ENCODE results near the gene ETFBKMT. TPM values are rescaled to one million over a fixed set of nuclear protein-coding genes. Genes with fewer than 3 reads are reported as not detected.

The ETFBKMT gene, protein sequence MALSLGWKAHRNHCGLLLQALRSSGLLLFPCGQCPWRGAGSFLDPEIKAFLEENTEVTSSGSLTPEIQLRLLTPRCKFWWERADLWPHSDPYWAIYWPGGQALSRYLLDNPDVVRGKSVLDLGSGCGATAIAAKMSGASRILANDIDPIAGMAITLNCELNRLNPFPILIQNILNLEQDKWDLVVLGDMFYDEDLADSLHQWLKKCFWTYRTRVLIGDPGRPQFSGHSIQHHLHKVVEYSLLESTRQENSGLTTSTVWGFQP
- 1.1 to 1.4 TPM (median 1.1 TPM) in 3 replicates for polyA plus RNA-seq
- polyA plus RNA-seq (2011; ENCODE audit: low read depth), result 1.4 TPM
- 0.97 and 1.4 TPM in 2 replicates for polyA plus RNA-seq (2011; cell fraction: cytosol; rRNA removed)
- polyA plus RNA-seq (2011; cell fraction: nucleus; rRNA removed), result 1.7 and 1.8 TPM in 2 replicates
- polyA plus RNA-seq (2012; ENCODE audit: low replicate concordance), result 0.87 and 1.6 TPM in 2 replicates
- 0.40 to 1.3 TPM (median 1.0 TPM) in 3 replicates for polyA minus RNA-seq
- polyA minus RNA-seq (2011; cell fraction: cytosol; rRNA and poly(A)+ RNA removed), result 0.38 TPM
- 1.2 and 1.5 TPM in 2 replicates for polyA minus RNA-seq (2011; cell fraction: nucleus; rRNA and poly(A)+ RNA removed)

DNA sequence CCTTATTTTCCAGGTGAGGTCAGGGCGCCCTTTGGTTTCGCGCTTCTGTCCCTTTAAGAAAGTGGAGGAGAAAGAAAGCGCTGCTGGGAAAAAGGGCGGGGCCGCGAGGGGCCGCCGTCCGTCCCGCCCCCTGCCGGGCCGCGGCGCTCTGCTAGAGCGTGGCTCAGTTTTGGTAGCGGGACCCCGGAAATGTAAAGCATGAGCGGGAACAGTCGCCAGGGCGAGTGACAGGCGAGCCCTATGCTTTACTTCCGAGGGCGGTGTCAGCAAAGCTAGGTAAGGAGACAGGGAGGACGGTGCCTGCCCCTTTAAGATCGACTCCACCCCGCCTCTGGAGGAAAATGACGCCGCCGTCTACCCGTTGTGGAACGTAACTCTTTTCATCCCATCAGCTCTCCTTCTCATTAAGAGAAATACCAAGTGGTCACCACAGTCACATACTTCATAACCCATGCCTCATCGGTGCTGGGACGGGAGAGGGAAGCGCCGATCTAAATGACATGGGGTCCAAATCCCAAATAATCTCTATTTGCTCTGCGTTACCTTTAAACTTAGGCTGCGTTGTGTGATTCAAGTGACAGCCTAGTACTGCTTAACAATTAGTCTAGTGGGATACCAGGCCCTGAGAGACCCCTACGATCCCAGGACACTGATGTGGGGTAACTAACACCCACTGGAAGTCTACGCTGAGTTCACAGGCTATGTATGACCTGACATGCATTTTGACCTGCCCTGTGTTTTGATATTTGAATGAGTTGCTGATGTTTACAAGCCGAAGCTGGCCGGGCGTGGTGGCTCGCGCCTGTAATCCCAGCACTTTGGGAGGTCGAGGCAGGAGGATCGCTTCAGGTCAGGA lies at the start of gene ETFBKMT:
Gene ETFBKMT, plus strand, starts transcription at position 602 of the 856 bp plus-strand sequence. CDS start 2,266 bp downstream, outside the sequence.
- H3K9me3 ChIP-seq (ENCODE audit: control insufficient read depth, low read depth, low read length), result no peaks in the 10 kb centered on the region
- H3K27me3 ChIP-seq (ENCODE audit: control insufficient read depth, extremely low read depth, insufficient read depth, low read length), result no peaks in the 10 kb centered on the region
- no peaks in the 10 kb centered on the region for H3K9me1 ChIP-seq (ENCODE audit: control insufficient read depth, extremely low read depth, insufficient read depth, low read length)
- no peaks in the 10 kb centered on the region for H3K79me2 ChIP-seq (ENCODE audit: control insufficient read depth, insufficient read depth, low read length)
- H3K4me1 ChIP-seq (ENCODE audit: control insufficient read depth, extremely low read depth, insufficient read depth, low read length), result peaks cover 11% of the 10 kb centered on the region
- dilution Hi-C loops (cut with MboI; ENCODE audit: extremely low pct_ligation_motif_present, low sequenced_read_pairs), result no loop called here
- peak within 1 kb of the TSS; percentile 99 for H2AFZ ChIP-seq (ENCODE audit: control insufficient read depth, low read length)
- H3K4me2 ChIP-seq (ENCODE audit: control insufficient read depth, extremely low read depth, insufficient read depth, low read depth, low read length), result peak within 1 kb of the TSS; percentile 93
- H3K4me3 ChIP-seq (ENCODE audit: control insufficient read depth in 2 of 3, extremely low read depth in 1 of 3, insufficient read depth in 2 of 3, low read depth in 1 of 3, low read length in 3 of 3), result peak within 1 kb of the TSS; percentile 52 to 99 (median 98)
- H3K36me3 ChIP-seq (ENCODE audit: control insufficient read depth in 2 of 2, extremely low read depth in 1 of 2, insufficient read depth in 2 of 2, low read length in 2 of 2), result no peaks in the 10 kb centered on the region
- H3K9ac ChIP-seq (ENCODE audit: control insufficient read depth, extremely low read depth, insufficient read depth, low read length), result peak within 1 kb of the TSS; percentile 94
- no peaks in the 10 kb centered on the region for H4K20me1 ChIP-seq (ENCODE audit: control insufficient read depth, extremely low read depth, insufficient read depth, low read length)
- TF ChIP-seq EZH2 (IDR thresholded peaks at IDR 0.05; ENCODE audit: low read length), result no peak
- TF ChIP-seq, protein P1, sequence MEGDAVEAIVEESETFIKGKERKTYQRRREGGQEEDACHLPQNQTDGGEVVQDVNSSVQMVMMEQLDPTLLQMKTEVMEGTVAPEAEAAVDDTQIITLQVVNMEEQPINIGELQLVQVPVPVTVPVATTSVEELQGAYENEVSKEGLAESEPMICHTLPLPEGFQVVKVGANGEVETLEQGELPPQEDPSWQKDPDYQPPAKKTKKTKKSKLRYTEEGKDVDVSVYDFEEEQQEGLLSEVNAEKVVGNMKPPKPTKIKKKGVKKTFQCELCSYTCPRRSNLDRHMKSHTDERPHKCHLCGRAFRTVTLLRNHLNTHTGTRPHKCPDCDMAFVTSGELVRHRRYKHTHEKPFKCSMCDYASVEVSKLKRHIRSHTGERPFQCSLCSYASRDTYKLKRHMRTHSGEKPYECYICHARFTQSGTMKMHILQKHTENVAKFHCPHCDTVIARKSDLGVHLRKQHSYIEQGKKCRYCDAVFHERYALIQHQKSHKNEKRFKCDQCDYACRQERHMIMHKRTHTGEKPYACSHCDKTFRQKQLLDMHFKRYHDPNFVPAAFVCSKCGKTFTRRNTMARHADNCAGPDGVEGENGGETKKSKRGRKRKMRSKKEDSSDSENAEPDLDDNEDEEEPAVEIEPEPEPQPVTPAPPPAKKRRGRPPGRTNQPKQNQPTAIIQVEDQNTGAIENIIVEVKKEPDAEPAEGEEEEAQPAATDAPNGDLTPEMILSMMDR (optimal IDR thresholded peaks at IDR 0.05 in 1 of 3, IDR thresholded peaks at IDR 0.05 in 1 of 3, conservative IDR thresholded peaks at IDR 0.05 in 1 of 3; ENCODE audit: extremely low read depth in 1 of 3, insufficient read depth in 2 of 3, low read length in 3 of 3), result peak in 1 of 3 experiments; percentile 38
- DNase-seq (ENCODE audit: low read depth, low spot score), result peak; percentile 41
- FAIRE-seq, result peak; percentile 86
- H3K27ac ChIP-seq (ENCODE audit: control insufficient read depth, insufficient read depth, low read length), result peak within 1 kb of the TSS; percentile 96

DNA sequence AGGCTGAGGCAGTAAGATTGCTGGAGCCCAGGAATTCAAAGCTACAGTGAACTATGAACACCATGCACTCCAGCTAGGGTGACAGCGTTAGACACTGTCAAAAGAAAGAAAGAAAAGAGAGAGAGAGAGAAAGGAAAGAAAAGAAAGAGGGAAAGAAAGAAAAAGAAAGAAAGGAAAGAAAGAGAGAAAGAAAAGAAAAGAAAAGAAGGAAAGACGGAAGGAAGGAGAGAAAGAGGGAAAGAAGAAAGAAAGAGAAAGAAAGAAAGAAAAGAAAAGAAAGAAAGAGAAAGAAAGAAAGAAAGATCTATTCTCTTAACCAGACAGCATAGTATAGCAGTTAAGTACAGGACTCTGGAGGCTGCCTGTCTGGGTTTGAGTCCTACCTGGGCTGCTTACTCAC lies 46.7 kb upstream of the ETFBKMT start:
- H3K9me3 ChIP-seq (ENCODE audit: control insufficient read depth, low read depth, low read length), result no peaks in the 10 kb centered on the region
- H4K20me1 ChIP-seq (ENCODE audit: control insufficient read depth, extremely low read depth, insufficient read depth, low read length), result no peaks in the 10 kb centered on the region
- FAIRE-seq, result no peak
- dilution Hi-C loops (cut with MboI; ENCODE audit: extremely low pct_ligation_motif_present, low sequenced_read_pairs), result no loop called here
- no peaks in the 10 kb centered on the region for H3K79me2 ChIP-seq (ENCODE audit: control insufficient read depth, insufficient read depth, low read length)
- no peak for DNase-seq (ENCODE audit: low read depth, low spot score)
- H3K27ac ChIP-seq (ENCODE audit: control insufficient read depth, insufficient read depth, low read length), result no peak overlapping the region
- no peak overlapping the region for H3K9ac ChIP-seq (ENCODE audit: control insufficient read depth, extremely low read depth, insufficient read depth, low read length)
- H3K4me1 ChIP-seq (ENCODE audit: control insufficient read depth, extremely low read depth, insufficient read depth, low read length), result no peaks in the 10 kb centered on the region
- no peaks in the 10 kb centered on the region for H3K36me3 ChIP-seq (ENCODE audit: control insufficient read depth in 2 of 2, extremely low read depth in 1 of 2, insufficient read depth in 2 of 2, low read length in 2 of 2)
- H3K4me3 ChIP-seq (ENCODE audit: control insufficient read depth in 2 of 3, extremely low read depth in 1 of 3, insufficient read depth in 2 of 3, low read depth in 1 of 3, low read length in 3 of 3), result no peak overlapping the region
- H3K27me3 ChIP-seq (ENCODE audit: control insufficient read depth, extremely low read depth, insufficient read depth, low read length), result no peaks in the 10 kb centered on the region
- H3K9me1 ChIP-seq (ENCODE audit: control insufficient read depth, extremely low read depth, insufficient read depth, low read length), result no peaks in the 10 kb centered on the region
- H2AFZ ChIP-seq (ENCODE audit: control insufficient read depth, low read length), result no peak overlapping the region
- H3K4me2 ChIP-seq (ENCODE audit: control insufficient read depth, extremely low read depth, insufficient read depth, low read depth, low read length), result no peak overlapping the region
- no peak for TF ChIP-seq EZH2 (IDR thresholded peaks at IDR 0.05; ENCODE audit: low read length)
- TF ChIP-seq, protein P1 (optimal IDR thresholded peaks at IDR 0.05 in 1 of 3, IDR thresholded peaks at IDR 0.05 in 1 of 3, conservative IDR thresholded peaks at IDR 0.05 in 1 of 3; ENCODE audit: extremely low read depth in 1 of 3, insufficient read depth in 2 of 3, low read length in 3 of 3), result no peak

All from keratinocyte (primary cell).